ENCODE results near the gene NIFK.

GRCh38 chr2:121697108-121697631, 39.5 kb downstream of the NIFK start:
- TF ChIP-seq, protein P1, sequence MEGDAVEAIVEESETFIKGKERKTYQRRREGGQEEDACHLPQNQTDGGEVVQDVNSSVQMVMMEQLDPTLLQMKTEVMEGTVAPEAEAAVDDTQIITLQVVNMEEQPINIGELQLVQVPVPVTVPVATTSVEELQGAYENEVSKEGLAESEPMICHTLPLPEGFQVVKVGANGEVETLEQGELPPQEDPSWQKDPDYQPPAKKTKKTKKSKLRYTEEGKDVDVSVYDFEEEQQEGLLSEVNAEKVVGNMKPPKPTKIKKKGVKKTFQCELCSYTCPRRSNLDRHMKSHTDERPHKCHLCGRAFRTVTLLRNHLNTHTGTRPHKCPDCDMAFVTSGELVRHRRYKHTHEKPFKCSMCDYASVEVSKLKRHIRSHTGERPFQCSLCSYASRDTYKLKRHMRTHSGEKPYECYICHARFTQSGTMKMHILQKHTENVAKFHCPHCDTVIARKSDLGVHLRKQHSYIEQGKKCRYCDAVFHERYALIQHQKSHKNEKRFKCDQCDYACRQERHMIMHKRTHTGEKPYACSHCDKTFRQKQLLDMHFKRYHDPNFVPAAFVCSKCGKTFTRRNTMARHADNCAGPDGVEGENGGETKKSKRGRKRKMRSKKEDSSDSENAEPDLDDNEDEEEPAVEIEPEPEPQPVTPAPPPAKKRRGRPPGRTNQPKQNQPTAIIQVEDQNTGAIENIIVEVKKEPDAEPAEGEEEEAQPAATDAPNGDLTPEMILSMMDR (IDR thresholded peaks at IDR 0.05), result no peak
- TF ChIP-seq POLR2A (IDR thresholded peaks at IDR 0.05), result no peak

Measured in uterus (tissue), 2 donors.